ENCODE results near the gene KRTAP10-3.

DNA sequence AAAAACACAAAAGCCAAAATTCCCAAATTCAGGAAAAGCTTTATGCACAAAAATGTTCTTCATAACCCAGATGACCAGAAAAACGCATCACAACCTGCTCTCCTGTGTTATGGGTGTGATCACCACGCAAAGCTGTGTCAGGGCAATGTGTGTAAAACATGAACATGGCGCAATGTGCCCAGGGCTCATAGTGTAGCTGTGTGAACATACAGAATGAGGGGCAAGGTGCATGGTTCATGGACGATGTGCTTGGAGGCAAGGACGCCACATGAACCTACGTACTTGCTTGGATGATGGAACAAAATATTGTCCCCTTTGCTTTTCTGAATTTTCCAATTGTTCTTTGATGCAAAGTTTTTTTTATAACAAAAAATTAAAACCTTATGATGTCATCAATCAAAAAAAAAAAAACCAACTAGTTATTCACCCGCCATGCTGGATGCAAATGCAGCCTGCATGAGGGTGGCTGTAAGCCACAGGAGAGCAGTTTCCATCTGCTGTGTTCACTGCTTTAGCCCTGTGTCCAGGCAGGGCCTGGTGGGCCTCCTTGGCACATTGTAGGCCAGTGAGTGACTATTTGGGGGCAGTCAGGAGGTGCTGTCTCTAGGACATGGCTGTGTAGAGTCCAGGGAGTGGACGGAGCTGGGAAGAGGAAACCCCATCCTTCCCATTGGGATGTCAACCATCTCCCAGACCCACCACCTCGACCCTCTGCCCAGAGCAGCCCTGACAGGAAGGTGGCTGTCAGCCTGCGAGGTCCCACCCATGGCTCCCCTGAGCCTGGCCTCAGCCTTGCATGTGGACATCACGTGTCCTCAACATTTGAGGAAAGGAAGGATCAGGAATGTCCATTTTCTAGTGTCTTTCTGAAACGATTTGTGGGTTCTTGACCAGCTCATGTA lies 32.2 kb downstream of the KRTAP10-3 start:
- TF ChIP-seq TCF12 (IDR thresholded peaks at IDR 0.05) (no peak), RFX5 (IDR thresholded peaks at IDR 0.05; ENCODE audit: low read length) (no peak), ELF1 (IDR thresholded peaks at IDR 0.05) (no peak)
- TF ChIP-seq, protein P1, sequence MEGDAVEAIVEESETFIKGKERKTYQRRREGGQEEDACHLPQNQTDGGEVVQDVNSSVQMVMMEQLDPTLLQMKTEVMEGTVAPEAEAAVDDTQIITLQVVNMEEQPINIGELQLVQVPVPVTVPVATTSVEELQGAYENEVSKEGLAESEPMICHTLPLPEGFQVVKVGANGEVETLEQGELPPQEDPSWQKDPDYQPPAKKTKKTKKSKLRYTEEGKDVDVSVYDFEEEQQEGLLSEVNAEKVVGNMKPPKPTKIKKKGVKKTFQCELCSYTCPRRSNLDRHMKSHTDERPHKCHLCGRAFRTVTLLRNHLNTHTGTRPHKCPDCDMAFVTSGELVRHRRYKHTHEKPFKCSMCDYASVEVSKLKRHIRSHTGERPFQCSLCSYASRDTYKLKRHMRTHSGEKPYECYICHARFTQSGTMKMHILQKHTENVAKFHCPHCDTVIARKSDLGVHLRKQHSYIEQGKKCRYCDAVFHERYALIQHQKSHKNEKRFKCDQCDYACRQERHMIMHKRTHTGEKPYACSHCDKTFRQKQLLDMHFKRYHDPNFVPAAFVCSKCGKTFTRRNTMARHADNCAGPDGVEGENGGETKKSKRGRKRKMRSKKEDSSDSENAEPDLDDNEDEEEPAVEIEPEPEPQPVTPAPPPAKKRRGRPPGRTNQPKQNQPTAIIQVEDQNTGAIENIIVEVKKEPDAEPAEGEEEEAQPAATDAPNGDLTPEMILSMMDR (IDR thresholded peaks at IDR 0.05) = no peak
- TF ChIP-seq, protein P2, sequence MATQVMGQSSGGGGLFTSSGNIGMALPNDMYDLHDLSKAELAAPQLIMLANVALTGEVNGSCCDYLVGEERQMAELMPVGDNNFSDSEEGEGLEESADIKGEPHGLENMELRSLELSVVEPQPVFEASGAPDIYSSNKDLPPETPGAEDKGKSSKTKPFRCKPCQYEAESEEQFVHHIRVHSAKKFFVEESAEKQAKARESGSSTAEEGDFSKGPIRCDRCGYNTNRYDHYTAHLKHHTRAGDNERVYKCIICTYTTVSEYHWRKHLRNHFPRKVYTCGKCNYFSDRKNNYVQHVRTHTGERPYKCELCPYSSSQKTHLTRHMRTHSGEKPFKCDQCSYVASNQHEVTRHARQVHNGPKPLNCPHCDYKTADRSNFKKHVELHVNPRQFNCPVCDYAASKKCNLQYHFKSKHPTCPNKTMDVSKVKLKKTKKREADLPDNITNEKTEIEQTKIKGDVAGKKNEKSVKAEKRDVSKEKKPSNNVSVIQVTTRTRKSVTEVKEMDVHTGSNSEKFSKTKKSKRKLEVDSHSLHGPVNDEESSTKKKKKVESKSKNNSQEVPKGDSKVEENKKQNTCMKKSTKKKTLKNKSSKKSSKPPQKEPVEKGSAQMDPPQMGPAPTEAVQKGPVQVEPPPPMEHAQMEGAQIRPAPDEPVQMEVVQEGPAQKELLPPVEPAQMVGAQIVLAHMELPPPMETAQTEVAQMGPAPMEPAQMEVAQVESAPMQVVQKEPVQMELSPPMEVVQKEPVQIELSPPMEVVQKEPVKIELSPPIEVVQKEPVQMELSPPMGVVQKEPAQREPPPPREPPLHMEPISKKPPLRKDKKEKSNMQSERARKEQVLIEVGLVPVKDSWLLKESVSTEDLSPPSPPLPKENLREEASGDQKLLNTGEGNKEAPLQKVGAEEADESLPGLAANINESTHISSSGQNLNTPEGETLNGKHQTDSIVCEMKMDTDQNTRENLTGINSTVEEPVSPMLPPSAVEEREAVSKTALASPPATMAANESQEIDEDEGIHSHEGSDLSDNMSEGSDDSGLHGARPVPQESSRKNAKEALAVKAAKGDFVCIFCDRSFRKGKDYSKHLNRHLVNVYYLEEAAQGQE (IDR thresholded peaks at IDR 0.05; ENCODE audit: low read depth, low read length) = no peak

Data from SK-N-SH (cell line).